Dedifferentiated amniotic fluid mesenchymal stem cell (primary cell): ENCODE data around the gene PGBD5.

Source experiments
- DNase-seq: peaks from one replicate; pipeline ENCODE4 v3.0.0-alpha.2; 2016; ENCODE audit errors: extremely low spot score

Gene PGBD5

GRCh38 chr1:230396966-230397365, 29.2 kb downstream of the PGBD5 start:
- DNase-seq: no peak

GRCh38 chr1:230395932-230396331, 30.2 kb downstream of the PGBD5 start:
- no peak for DNase-seq

- no peak for DNase-seq
Observed at GRCh38 chr1:230394741-230395140, 31.4 kb downstream of the PGBD5 start.

GRCh38 chr1:230394134-230394533, 32.0 kb downstream of the PGBD5 start:
- DNase-seq: no peak

GRCh38 chr1:230393722-230394121, 32.4 kb downstream of the PGBD5 start:
- DNase-seq: no peak

DNA sequence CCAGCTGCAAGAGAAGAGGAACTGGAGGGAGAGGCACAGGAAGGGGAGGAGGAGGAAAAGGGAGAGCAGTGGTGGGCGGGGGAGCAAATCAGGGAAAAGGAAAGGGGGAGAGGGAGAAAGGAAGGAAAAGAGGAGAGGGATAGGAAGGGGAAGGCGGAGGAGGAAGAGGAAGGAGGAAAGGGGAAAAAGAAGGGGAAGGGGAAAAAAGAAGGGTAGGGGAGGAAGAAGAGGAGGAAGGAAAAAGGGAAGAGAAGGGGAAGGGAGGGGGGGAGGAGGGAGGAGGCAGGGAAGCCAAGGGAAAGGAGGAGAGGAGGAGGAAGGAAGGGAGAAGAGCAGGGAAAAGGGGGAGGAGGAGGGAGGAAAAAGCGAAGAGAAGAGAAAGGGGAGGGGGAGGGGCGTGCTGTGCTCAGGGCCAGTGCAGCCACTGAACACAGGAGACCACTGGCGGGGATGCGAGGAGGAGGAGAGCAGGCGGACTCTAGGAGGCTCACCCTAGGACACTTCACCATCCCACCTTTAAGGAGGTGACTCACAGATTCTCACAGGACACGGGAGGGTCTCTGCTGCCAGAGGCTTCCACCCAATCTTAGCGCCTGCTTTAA, 33.1 kb downstream of the PGBD5 start:
- DNase-seq: no peak

GRCh38 chr1:230392536-230392909, 33.6 kb downstream of the PGBD5 start:
- no peak for DNase-seq

DNA sequence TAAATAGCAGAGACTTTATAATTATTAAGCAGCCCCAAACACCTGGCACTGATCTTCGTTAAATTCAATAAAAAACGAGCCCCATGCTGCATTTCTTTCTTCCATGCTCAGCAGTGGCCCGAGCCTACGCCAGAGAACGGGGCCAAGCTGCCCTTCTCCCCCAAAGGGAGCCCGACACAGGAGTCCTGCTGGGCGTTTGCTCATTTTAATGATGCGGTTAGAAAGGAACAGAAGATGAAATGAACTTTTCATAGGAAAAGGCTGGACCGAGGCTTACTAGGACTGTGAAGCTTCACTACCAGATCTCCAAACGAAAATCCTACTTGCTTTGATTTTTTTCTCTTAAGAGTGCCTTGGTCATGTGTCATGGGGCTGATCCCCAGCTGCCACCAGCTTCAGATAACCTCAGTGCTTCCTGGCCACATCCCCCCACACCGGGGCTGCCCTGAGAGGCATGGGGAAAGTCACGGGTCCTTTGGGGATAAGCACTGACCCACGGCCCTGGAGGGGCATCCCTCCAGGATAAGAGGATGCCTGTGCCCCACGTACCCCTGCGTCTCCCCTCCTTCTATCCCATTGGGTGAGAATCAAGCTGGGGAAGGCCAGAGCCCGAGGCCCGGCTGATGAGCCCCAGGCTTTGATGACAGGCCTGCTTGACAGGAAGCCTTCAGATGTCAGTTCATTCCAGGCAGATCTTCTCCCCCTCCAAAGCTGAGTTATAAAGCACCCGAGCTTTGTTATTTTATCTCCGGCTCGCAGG, 34.2 kb downstream of the PGBD5 start:
- DNase-seq: no peak

- DNase-seq: no peak
Observed at GRCh38 chr1:230390371-230390770, 35.8 kb downstream of the PGBD5 start.

GRCh38 chr1:230387876-230388275, 38.3 kb downstream of the PGBD5 start:
- DNase-seq: no peak

DNA sequence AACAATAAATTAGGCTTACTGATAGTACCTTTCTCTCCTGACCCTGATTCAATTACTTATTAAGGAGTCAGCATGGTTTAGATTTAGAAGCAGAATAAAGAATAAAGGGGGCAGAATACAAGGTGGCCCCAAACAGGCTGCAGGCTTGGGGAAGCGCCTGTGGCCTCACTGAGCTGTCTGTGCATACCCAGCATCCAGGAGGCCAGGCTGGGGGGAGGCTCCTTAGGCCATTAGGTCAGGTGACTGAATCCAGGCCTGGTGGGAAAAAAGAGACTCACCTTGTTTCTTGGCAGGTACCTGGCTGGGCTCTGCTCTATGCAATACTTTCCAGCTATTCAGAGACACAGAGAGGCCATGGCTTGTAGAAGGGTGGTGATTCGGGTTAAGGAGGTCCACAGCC, 38.8 kb downstream of the PGBD5 start:
- DNase-seq: no peak

DNA sequence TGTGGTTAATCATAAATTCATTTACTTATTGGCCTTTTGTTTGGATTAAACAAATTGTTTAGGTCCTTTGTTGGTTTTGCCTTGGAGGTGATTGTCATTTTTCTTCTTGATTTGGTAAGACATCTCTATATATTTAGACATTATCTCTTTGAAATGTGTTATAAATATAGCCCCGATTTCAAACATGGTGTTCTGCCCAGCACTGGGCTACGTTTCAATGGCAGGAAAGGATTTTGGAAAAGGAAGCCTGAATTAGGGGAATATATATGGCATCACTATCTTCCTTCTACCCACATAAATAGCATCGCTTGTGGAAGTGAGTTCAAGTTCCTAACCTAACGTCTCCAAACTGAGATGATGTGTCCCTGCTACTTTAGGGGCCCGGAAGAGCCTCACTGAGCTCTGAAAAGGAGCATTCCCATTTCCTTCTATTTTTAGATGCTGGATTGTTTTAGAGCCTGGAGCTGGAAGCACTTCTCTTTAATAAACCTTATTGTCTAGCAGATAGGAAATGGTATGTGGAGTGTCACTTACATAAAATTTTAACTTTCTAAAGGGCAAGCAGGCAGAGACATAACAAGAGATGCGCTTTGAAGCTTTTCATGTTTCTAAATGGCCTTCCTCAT, 39.4 kb downstream of the PGBD5 start:
- DNase-seq: no peak

DNA sequence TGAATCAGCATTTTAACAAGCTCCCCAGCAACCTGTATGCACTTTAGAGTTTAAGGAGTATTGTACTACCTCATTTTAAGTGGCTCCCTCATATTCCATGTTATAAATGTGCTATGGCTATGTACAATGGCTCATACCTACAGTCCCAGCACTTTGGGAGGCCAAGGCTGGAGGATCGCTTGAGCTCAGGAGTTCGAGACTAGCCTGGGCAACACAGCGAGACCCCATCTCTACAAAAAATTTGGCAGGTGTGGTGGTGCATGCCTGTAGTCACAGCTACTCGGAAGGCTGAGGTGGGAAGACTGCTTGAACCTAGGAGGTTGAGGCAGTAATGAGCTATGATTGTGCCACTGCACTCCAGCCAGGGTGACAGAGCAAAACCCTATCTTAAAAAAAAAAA, 40.2 kb downstream of the PGBD5 start:
- DNase-seq: no peak

- DNase-seq: no peak
Observed at GRCh38 chr1:230385158-230385450, 41.0 kb downstream of the PGBD5 start.

- no peak for DNase-seq
Observed at GRCh38 chr1:230384380-230385157, 41.6 kb downstream of the PGBD5 start.

DNA sequence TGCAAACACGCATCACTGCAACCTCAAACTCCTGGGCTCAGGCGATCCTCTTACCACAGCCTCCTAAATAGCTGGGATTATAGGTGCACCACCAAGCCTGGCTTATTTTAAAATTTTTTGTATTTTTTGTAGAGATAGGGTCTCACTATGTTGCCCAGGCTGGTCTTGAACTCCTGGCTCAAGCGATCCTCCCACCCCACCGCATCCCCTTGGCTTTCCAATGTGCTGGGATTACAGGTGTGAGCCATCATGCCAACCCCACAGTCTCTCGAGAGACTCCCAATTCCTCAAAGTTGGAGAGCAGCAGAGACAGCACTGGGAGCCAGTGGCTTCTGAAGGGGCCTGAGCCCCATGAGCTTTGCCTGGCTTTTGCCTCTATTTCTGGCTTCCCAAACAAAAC, 42.7 kb downstream of the PGBD5 start:
- DNase-seq: no peak

DNA sequence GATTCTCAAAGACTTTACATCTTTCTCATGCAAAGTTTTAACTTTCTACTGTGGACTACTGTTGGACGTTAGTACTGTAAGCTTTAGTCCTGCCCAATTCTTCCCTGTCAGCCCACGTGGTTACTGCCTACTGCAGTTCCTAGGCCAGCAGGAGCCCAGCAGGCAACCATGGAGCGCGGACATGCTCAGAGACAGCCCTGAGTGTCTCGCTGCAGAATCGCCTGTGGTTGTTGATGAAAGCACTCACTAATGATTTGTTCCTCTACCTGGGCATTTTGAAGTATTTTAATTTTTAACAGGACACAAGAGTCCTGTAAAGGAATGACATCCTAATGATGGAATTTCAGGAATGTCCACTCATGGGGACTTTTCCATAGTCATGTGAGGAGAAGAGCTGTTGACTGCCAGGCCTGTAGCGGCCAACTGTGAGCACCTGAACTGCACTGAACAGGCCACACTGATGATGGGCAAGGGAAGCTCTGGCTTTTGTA, 44.1 kb downstream of the PGBD5 start:
- no peak for DNase-seq

GRCh38 chr1:230381585-230381984, 44.5 kb downstream of the PGBD5 start:
- no peak for DNase-seq

DNA sequence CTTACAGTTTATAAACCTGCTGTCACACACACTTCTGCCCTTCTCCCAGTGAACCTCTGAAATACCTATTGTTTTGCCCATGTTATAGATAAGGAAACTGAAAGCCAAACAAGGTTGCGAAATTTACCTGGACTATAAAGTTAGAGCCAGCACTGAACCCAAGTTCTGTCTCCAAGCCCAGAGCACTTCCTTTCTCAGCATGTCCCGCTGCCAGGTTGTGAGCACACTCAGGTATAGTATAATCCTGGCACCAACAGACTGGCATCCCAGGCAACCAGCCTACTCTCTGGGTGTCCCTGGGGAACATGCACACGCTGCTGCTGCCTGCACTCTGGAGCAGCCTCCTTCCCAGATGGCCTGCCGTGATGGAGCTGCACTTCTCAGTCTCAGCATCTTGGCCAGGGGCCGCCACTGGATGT, 45.1 kb downstream of the PGBD5 start:
- DNase-seq: no peak

DNA sequence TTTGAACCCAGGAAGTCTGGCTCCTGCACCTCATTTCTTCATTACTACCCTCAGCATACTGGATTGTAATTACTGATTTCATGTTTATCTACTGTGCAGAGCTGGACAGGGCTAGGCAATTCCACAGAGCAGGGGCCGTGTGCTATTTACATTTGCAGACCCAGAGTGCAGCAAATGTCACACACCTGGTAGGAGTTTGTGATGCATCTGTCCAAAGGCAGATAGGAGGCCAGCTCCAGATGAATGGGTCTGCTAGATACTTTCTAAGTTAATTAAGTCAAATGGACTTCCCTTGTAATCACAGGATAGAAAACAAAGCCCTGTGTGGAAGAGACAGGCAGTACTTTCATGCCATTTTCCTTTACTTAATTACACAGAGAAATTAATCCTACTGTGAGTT, 46.2 kb downstream of the PGBD5 start:
- no peak for DNase-seq

- DNase-seq: no peak
Observed at GRCh38 chr1:230379462-230379861, 46.7 kb downstream of the PGBD5 start.

DNA sequence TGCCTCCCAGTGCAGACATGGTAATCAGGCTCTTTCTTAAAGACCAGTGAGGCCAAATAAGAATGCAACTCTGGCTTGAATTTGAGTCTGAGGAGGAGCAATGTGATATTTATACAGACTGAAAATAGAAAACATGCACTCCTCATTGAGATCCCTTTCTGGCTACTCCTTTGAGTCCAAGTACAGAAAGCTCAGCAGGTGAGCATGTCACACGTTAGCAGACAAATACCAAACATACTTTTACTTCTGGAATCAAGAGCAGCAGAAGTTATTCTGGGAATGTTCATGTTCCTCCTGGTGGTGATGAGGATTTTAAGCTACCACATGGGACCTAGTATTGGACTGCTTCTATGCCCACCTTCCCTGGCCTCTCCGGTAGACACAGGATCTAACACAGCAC, 48.3 kb downstream of the PGBD5 start:
- DNase-seq: no peak

GRCh38 chr1:230377324-230377723, 48.8 kb downstream of the PGBD5 start:
- no peak for DNase-seq
